ENCODE data around the gene CASS4.
"Not testable (repeated sequence)": the region's sequence is repeated elsewhere in the genome, so short reads cannot be mapped to it uniquely, and the experiment has no call there.

The CASS4 gene

GRCh38 chr20:56411759-56412472 is at the start of gene CASS4:
Gene CASS4 (plus strand): TSS chr20:56412260. CDS start chr20:56412459, 199 bp downstream.
- DNase-seq, result peak; percentile 42 to 69

- DNase-seq, result no peak
These were observed 49.1 kb upstream of the CASS4 start for GRCh38 chr20:56362833-56363413.

GRCh38 chr20:56363491-56363890 is 48.6 kb upstream of the CASS4 start:
- DNase-seq, result no peak

- DNase-seq, result no peak
These were observed 43.5 kb upstream of the CASS4 start for GRCh38 chr20:56368351-56369134.

GRCh38 chr20:56369179-56369578 is 42.9 kb upstream of the CASS4 start:
- no peak for DNase-seq

- no peak for DNase-seq
These were observed 40.1 kb upstream of the CASS4 start for GRCh38 chr20:56371977-56372376.

- no peak for DNase-seq
These were observed 39.2 kb upstream of the CASS4 start for GRCh38 chr20:56372850-56373249.

GRCh38 chr20:56373942-56374341 is 38.1 kb upstream of the CASS4 start:
- DNase-seq, result peak; percentile 21 to 31

- DNase-seq, result no peak
These were observed 35.7 kb upstream of the CASS4 start for GRCh38 chr20:56376331-56376730.

- no peak for DNase-seq
These were observed 33.7 kb upstream of the CASS4 start for GRCh38 chr20:56378386-56378785.

GRCh38 chr20:56380375-56380774 is 31.7 kb upstream of the CASS4 start:
- DNase-seq, result no peak

GRCh38 chr20:56381501-56381900 is 30.6 kb upstream of the CASS4 start:
- no peak for DNase-seq

GRCh38 chr20:56382696-56383095 is 29.4 kb upstream of the CASS4 start:
- DNase-seq, result no peak

- DNase-seq, result no peak
These were observed 28.7 kb upstream of the CASS4 start for GRCh38 chr20:56383334-56383733.

GRCh38 chr20:56385130-56385529 is 26.9 kb upstream of the CASS4 start:
- DNase-seq, result no peak

GRCh38 chr20:56386219-56386618 is 25.8 kb upstream of the CASS4 start:
- DNase-seq, result no peak

GRCh38 chr20:56388882-56389281 is 23.2 kb upstream of the CASS4 start:
- no peak for DNase-seq

- no peak for DNase-seq
These were observed 22.3 kb upstream of the CASS4 start for GRCh38 chr20:56389807-56390206.

GRCh38 chr20:56390396-56390795 is 21.7 kb upstream of the CASS4 start:
- not testable (repeated sequence) for DNase-seq

- DNase-seq, result no peak
These were observed 21.0 kb upstream of the CASS4 start for GRCh38 chr20:56391037-56391436.

GRCh38 chr20:56391596-56392131 is 20.4 kb upstream of the CASS4 start:
- no peak for DNase-seq

- peak; percentile 100 for DNase-seq
These were observed 19.8 kb upstream of the CASS4 start, which contains the start of the genes AURKA and CSTF1 for GRCh38 chr20:56392132-56392880. Gene AURKA (minus strand): TSS chr20:56392215. CDS start chr20:56388197, 4,018 bp downstream. Gene CSTF1 (plus strand): TSS chr20:56392645. CDS start chr20:56395553, 2,908 bp downstream.

All from CD4-positive, alpha-beta T cell treated with Interferon alpha-2 for 1 hour (primary cell).